ENCODE results near the gene BRME1. TPM values are rescaled to one million over a fixed set of nuclear protein-coding genes. Genes with fewer than 3 reads are reported as not detected.

BRME1 gene
- total RNA-seq, 6 donors from 2014 or later, result 0.46 to 4.4 (median 2.1) TPM

GRCh38 chr19:13920940-13921747 is 15.2 kb upstream of the BRME1 start:
- Histone ChIP-seq H3K36me3 (peaks cover 8 to 88% (median 52%) of the 10 kb centered on the region in 4 donors), H3K4me1 (peaks cover 0 to 17% (median 8%) of the 10 kb centered on the region in 4 donors), H3K4me3 (no peak overlapping the region), H3K27me3 (no peaks in the 10 kb centered on the region), H3K9me3 (peaks cover 0 to 5% (median 2%) of the 10 kb centered on the region in 4 donors), H3K27ac (no peak overlapping the region)
- no peak for TF ChIP-seq POLR2A (IDR thresholded peaks at IDR 0.05)
- TF ChIP-seq POLR2AphosphoS5 (IDR thresholded peaks at IDR 0.05), result no peak
- peak in 1 of 2 donors; percentile 51 for DNase-seq
- WGBS, 2 donors, result 89 to 97% methylated on average over 1 to 2 of the region's 2 CpGs
- peak; percentile 28 to 59 for ATAC-seq (ENCODE audit: low FRiP score in 2 of 2)

GRCh38 chr19:13920524-13920923 is 14.6 kb upstream of the BRME1 start:
- WGBS, 2 donors, result 97 to 100% methylated on average over 2 to 11 of the region's 11 CpGs
- ATAC-seq (ENCODE audit: low FRiP score in 2 of 2), result no peak
- TF ChIP-seq EP300 (IDR thresholded peaks at IDR 0.05) (no peak), CTCF (IDR thresholded peaks at IDR 0.05) (no peak), POLR2AphosphoS5 (IDR thresholded peaks at IDR 0.05) (no peak), POLR2A (IDR thresholded peaks at IDR 0.05) (no peak)

GRCh38 chr19:13918726-13919411 is 13.0 kb upstream of the BRME1 start:
- no peak for ATAC-seq (ENCODE audit: low FRiP score in 2 of 2)
- H3K9me3 ChIP-seq, result peaks cover 0 to 5% (median 2%) of the 10 kb centered on the region in 4 donors
- H3K4me3 ChIP-seq, result no peak overlapping the region
- no peaks in the 10 kb centered on the region for H3K27me3 ChIP-seq
- 94 to 96% methylated on average over 24 to 31 of the region's 34 CpGs for WGBS, 2 donors
- peak in 1 of 2 donors; percentile 74 for DNase-seq
- H3K4me1 ChIP-seq, result peaks cover 0 to 16% (median 7%) of the 10 kb centered on the region in 4 donors
- H3K36me3 ChIP-seq, result peaks cover 20 to 89% (median 65%) of the 10 kb centered on the region in 4 donors
- no peak for TF ChIP-seq POLR2A (IDR thresholded peaks at IDR 0.05)
- TF ChIP-seq EP300 (IDR thresholded peaks at IDR 0.05), result no peak
- TF ChIP-seq CTCF (IDR thresholded peaks at IDR 0.05), result no peak
- TF ChIP-seq POLR2AphosphoS5 (IDR thresholded peaks at IDR 0.05), result no peak
- peak overlapping the region in 1 of 4 donors; percentile 43 for H3K27ac ChIP-seq

More at GRCh38 chr19:13920524-13920923, 14.6 kb upstream of the BRME1 start:
- peak in 1 of 2 donors; percentile 54 for DNase-seq
- Histone ChIP-seq H3K4me3 (no peak overlapping the region), H3K27me3 (no peaks in the 10 kb centered on the region), H3K9me3 (peaks cover 0 to 5% (median 2%) of the 10 kb centered on the region in 4 donors), H3K4me1 (peaks cover 0 to 16% (median 7%) of the 10 kb centered on the region in 4 donors), H3K27ac (no peak overlapping the region), H3K36me3 (peaks cover 8 to 89% (median 57%) of the 10 kb centered on the region in 4 donors)

GRCh38 chr19:13917888-13918406 is 12.0 kb upstream of the BRME1 start:
- Histone ChIP-seq H3K27ac (peak overlapping the region in 1 of 4 donors; percentile 43), H3K36me3 (peaks cover 25 to 90% (median 66%) of the 10 kb centered on the region in 4 donors), H3K4me3 (no peak overlapping the region), H3K4me1 (peaks cover 0 to 16% (median 7%) of the 10 kb centered on the region in 4 donors), H3K9me3 (peaks cover 0 to 5% (median 2%) of the 10 kb centered on the region in 4 donors), H3K27me3 (no peaks in the 10 kb centered on the region)
- no peak for TF ChIP-seq POLR2A (IDR thresholded peaks at IDR 0.05)
- no peak for TF ChIP-seq POLR2AphosphoS5 (IDR thresholded peaks at IDR 0.05)
- no peak for TF ChIP-seq CTCF (IDR thresholded peaks at IDR 0.05)
- TF ChIP-seq EP300 (IDR thresholded peaks at IDR 0.05), result no peak
- DNase-seq (no peak), ATAC-seq (ENCODE audit: low FRiP score in 2 of 2) (no peak)
- 65 to 69% methylated on average over 10 to 14 of the region's 14 CpGs for WGBS, 2 donors

- TF ChIP-seq POLR2A (IDR thresholded peaks at IDR 0.05), result no peak
- TF ChIP-seq EP300 (IDR thresholded peaks at IDR 0.05), result no peak
- Histone ChIP-seq H3K4me1 (peaks cover 0 to 16% (median 7%) of the 10 kb centered on the region in 4 donors), H3K4me3 (no peak overlapping the region), H3K9me3 (no peaks in the 10 kb centered on the region), H3K36me3 (peaks cover 22 to 79% (median 64%) of the 10 kb centered on the region in 4 donors), H3K27me3 (no peaks in the 10 kb centered on the region), H3K27ac (no peak overlapping the region)
- ATAC-seq (ENCODE audit: low FRiP score in 2 of 2) (no peak), DNase-seq (no peak)
- WGBS, 2 donors, result 81 to 84% methylated on average over 3 of the region's 3 CpGs
These were observed 8.9 kb upstream of the BRME1 start for GRCh38 chr19:13914777-13915176.

All from upper lobe of left lung (tissue), 6 donors.